Upper lobe of left lung (tissue), 4 donors: ENCODE data around the gene OR56A1.

Experiments used
- CTCF ChIP-seq, 6 experiments: fragments of 450-650 bp in 4 of 6; fragments of 200-600 bp in 2 of 6; sonication (generic) in 2 of 6; IDR thresholded peaks; one replicate each; pipeline ENCODE4 v1.5.1; 2016 to 2019; ENCODE audit warnings: antibody characterized with exemption in 6 of 6
- POLR2A ChIP-seq, 4 donors: fragments of 450-650 bp; IDR thresholded peaks; one replicate each; pipeline ENCODE4 v1.5.1; 2016 to 2017; ENCODE audit warnings: antibody characterized with exemption in 4 of 4, mild to moderate bottlenecking in 2 of 4
- POLR2AphosphoS5 ChIP-seq, 2 donors: sonication (generic); formaldehyde crosslinking; IDR thresholded peaks; one replicate each; pipeline ENCODE4 v1.5.1; 2017; ENCODE audit warnings: antibody characterized with exemption in 2 of 2

DNA sequence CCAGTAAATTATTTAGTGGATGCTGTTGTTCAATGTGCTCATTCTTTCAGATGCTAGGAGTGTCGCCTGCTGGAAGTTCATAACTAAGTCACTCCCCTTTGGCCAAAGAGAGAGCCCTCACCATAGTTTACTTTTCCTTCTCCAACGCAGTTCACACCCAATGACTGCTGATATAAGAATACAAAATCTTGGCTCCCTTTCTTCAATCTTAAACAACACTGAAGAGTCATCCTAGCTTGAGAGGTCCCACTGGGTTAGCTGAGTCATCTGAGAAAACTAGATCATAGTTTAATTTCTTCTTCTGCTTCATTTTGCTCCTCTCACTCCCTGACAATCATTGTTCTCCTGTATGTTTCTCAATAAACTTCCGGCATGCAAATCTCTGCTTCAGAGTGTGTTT, 38.4 kb downstream of the OR56A1 start:
- TF ChIP-seq CTCF (IDR thresholded peaks at IDR 0.05) (no peak), POLR2A (IDR thresholded peaks at IDR 0.05) (no peak), POLR2AphosphoS5 (IDR thresholded peaks at IDR 0.05) (no peak)
